22Rv1 (cell line): Measurements from ENCODE around the gene PARP11.

ENCODE experiments used
- ZFX ChIP-seq: fragments of 450-650 bp; IDR thresholded peaks from 2 replicates; pipeline ENCODE4 v1.6.1; 2017; ENCODE audit warnings: antibody characterized with exemption, borderline replicate concordance
- TF ChIP-seq, protein P1 (sequence below): fragments of 450-650 bp; IDR thresholded peaks from 2 replicates; pipeline ENCODE4 v1.5.1; 2017; ENCODE audit warnings: mild to moderate bottlenecking

DNA sequence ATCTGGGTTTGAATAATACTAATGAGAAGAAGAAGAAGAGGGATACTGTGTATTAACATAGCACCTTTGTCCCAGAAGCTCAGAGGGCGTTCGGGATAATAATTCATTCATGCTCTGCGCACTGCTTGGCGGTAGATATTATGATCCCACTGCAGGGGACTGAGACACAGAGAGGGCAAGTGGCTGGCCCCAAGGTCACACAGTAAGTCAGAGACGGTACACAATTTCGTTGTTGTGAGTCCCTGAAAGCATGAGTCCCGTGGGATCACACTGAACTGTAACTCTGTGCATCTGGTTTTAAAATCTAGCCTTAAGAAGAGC lies 47.9 kb upstream of the PARP11 start:
- TF ChIP-seq, protein P1, sequence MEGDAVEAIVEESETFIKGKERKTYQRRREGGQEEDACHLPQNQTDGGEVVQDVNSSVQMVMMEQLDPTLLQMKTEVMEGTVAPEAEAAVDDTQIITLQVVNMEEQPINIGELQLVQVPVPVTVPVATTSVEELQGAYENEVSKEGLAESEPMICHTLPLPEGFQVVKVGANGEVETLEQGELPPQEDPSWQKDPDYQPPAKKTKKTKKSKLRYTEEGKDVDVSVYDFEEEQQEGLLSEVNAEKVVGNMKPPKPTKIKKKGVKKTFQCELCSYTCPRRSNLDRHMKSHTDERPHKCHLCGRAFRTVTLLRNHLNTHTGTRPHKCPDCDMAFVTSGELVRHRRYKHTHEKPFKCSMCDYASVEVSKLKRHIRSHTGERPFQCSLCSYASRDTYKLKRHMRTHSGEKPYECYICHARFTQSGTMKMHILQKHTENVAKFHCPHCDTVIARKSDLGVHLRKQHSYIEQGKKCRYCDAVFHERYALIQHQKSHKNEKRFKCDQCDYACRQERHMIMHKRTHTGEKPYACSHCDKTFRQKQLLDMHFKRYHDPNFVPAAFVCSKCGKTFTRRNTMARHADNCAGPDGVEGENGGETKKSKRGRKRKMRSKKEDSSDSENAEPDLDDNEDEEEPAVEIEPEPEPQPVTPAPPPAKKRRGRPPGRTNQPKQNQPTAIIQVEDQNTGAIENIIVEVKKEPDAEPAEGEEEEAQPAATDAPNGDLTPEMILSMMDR, result no peak
- no peak for TF ChIP-seq ZFX
